ENCODE measurements around the gene AKAP12. TPM values are rescaled to one million over a fixed set of nuclear protein-coding genes. Genes with fewer than 3 reads are reported as not detected.

Gene AKAP12
- total RNA-seq, 2 donors from 2014 or later = 102 to 167 TPM

DNA sequence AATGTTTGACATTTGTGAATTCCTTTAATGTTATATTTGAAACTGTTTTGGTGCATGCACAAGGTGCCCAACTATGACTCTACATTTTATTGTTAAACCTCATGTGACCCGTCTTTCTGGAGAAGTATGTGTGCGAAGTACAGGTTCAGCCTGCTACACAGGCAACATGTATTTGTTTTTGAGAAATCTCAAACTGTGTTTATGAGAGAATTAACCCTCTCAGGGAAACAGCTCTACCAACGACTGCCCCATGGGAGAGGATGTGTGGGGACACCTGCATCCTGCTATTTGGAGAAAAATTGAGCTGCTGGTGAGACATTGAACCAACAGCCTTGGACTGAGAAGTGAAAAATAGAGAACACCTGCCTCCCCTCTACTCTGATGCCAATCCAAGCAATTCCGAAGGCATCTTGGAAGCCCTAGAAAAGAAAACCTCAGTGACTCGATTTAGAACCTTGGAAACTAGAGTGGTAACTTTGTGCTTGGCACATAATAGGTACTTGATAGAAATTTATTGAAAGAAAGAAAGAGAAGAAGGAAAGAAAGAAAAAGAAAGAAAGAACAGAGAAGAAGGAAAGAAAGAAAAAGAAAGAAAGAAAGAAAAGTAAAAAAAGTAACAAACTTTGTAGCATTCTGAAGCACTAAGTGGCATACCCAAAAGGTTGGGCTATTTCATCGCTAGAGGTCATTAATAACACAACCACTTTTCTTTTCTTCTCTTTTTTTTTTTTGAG is 2.9 kb upstream of the AKAP12 start:
- ATAC-seq (ENCODE audit: insufficient number of reproducible peaks, low FRiP score, low read depth) = no peak
- no peak overlapping the region for H3K27ac ChIP-seq

DNA sequence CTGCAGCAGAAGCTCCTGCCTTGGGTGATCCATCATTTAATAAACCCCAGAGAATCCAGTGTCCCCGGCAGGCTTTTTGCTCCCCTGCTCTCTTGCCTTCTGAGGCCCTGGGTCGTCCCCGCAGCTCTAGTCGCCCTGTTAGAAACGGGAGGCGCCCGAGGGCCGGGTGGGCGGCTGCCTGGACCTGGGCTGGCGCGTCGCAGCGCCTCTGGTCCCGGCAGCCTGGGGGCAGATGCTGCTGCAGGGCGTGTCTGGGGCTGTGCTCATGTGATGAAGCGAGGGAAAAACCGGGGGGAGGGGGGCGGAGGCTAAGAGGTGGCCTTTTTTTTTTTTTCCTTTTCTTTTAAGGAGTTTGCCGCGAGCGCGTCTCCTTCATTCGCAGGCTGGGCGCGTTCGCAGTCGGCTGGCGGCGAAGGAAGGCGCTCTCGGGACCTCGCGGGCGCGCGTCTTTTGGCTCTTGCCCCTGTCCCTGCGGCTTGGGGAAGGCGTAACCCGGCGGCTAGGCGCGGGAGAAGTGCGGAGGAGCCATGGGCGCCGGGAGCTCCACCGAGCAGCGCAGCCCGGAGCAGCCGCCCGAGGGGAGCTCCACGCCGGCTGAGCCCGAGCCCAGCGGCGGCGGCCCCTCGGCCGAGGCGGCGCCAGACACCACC is 394 bp downstream of the AKAP12 start:
- peak; percentile 60 for ATAC-seq (ENCODE audit: insufficient number of reproducible peaks, low FRiP score, low read depth)
- H3K27me3 ChIP-seq (replicated peaks; ENCODE audit: insufficient read depth) = no peaks in the 10 kb centered on the region
- H3K4me1 ChIP-seq (ENCODE audit: control insufficient read depth in 1 of 2, low read depth in 2 of 2) = peaks cover 3 to 15% of the 10 kb centered on the region in 2 donors
- peak; percentile 60 for DNase-seq (ENCODE audit: low spot score)
- TF ChIP-seq, protein P1, sequence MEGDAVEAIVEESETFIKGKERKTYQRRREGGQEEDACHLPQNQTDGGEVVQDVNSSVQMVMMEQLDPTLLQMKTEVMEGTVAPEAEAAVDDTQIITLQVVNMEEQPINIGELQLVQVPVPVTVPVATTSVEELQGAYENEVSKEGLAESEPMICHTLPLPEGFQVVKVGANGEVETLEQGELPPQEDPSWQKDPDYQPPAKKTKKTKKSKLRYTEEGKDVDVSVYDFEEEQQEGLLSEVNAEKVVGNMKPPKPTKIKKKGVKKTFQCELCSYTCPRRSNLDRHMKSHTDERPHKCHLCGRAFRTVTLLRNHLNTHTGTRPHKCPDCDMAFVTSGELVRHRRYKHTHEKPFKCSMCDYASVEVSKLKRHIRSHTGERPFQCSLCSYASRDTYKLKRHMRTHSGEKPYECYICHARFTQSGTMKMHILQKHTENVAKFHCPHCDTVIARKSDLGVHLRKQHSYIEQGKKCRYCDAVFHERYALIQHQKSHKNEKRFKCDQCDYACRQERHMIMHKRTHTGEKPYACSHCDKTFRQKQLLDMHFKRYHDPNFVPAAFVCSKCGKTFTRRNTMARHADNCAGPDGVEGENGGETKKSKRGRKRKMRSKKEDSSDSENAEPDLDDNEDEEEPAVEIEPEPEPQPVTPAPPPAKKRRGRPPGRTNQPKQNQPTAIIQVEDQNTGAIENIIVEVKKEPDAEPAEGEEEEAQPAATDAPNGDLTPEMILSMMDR (IDR thresholded peaks at IDR 0.05) = no peak
- peak overlapping the region; percentile 85 for H3K27ac ChIP-seq
- no peaks in the 10 kb centered on the region for H3K9me3 ChIP-seq
- no peaks in the 10 kb centered on the region for H3K36me3 ChIP-seq
- H3K4me3 ChIP-seq = peak overlapping the region; percentile 94

More for the DNA sequence above, 2.9 kb upstream of the AKAP12 start:
- H3K4me3 ChIP-seq = no peak overlapping the region
- TF ChIP-seq, protein P1 (IDR thresholded peaks at IDR 0.05) = no peak
- no peaks in the 10 kb centered on the region for H3K36me3 ChIP-seq
- H3K9me3 ChIP-seq = no peaks in the 10 kb centered on the region
- H3K27me3 ChIP-seq (replicated peaks; ENCODE audit: insufficient read depth) = no peaks in the 10 kb centered on the region
- DNase-seq (ENCODE audit: low spot score) = no peak
- peaks cover 3% of the 10 kb centered on the region in 2 donors for H3K4me1 ChIP-seq (ENCODE audit: control insufficient read depth in 1 of 2, low read depth in 2 of 2)

- Histone ChIP-seq H3K36me3 (no peaks in the 10 kb centered on the region), H3K4me1 (ENCODE audit: control insufficient read depth in 1 of 2, low read depth in 2 of 2) (peaks cover 3 to 15% of the 10 kb centered on the region in 2 donors), H3K9me3 (no peaks in the 10 kb centered on the region), H3K27me3 (replicated peaks; ENCODE audit: insufficient read depth) (no peaks in the 10 kb centered on the region), H3K27ac (peak overlapping the region; percentile 85), H3K4me3 (peak overlapping the region; percentile 94)
- DNase-seq (ENCODE audit: low spot score) (no peak), ATAC-seq (ENCODE audit: insufficient number of reproducible peaks, low FRiP score, low read depth) (peak; percentile 8)
- TF ChIP-seq, protein P1 (IDR thresholded peaks at IDR 0.05) = peak; percentile 14
Observed at GRCh38 chr6:151240791-151241642, 1.2 kb downstream of the AKAP12 start.

DNA sequence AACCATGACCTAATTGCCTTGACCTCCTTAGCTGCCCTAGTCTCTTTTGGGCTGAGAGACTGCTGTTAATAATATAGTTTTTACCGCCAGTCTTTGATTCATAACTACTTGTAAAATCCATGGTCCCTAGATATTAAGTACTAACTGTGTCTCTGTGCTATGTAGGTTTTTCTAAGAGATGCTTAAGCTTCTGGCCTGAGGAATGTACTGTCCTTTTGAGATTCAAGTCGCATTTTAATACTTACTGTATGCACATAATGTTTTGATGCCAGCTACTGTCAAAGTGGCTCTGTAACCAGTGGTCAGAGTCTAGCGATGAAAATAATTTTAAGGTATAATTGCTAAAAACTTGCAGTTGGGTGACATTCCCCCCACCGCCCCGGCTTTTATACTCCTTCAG is 2.1 kb downstream of the AKAP12 start:
- Histone ChIP-seq H3K36me3 (no peaks in the 10 kb centered on the region), H3K4me3 (peak overlapping the region; percentile 94), H3K9me3 (no peaks in the 10 kb centered on the region), H3K4me1 (ENCODE audit: control insufficient read depth in 1 of 2, low read depth in 2 of 2) (peaks cover 3 to 15% of the 10 kb centered on the region in 2 donors), H3K27me3 (replicated peaks; ENCODE audit: insufficient read depth) (no peaks in the 10 kb centered on the region), H3K27ac (no peak overlapping the region)
- TF ChIP-seq, protein P1 (IDR thresholded peaks at IDR 0.05) = no peak
- DNase-seq (ENCODE audit: low spot score) = no peak
- ATAC-seq (ENCODE audit: insufficient number of reproducible peaks, low FRiP score, low read depth) = no peak

DNA sequence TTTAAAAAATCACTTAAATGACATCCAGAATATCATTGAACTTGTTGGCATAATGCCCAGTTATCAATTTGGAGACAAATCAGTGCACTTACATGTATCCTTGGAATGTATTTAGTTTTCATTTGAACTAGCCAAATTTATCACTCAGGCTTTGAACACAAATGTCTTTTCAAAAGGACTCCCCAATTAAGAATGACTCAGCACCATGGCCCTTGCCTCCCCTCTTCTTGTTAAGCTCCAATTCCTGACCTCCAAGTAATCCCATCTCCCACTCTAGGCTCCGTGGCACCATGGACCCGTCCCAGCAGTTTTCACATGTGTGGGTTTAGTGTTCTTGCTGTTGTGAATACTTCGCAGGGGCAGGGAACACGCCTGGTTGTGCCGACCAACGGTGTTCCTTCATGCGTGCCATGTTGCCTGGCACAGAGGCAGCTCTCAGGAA is 2.7 kb downstream of the AKAP12 start:
- no peak for DNase-seq (ENCODE audit: low spot score)
- no peak for ATAC-seq (ENCODE audit: insufficient number of reproducible peaks, low FRiP score, low read depth)
- TF ChIP-seq, protein P1 (IDR thresholded peaks at IDR 0.05) = no peak
- H3K4me3 ChIP-seq = no peak overlapping the region
- H3K27me3 ChIP-seq (replicated peaks; ENCODE audit: insufficient read depth) = no peaks in the 10 kb centered on the region
- H3K27ac ChIP-seq = no peak overlapping the region
- no peaks in the 10 kb centered on the region for H3K36me3 ChIP-seq
- H3K4me1 ChIP-seq (ENCODE audit: control insufficient read depth in 1 of 2, low read depth in 2 of 2) = peaks cover 3 to 15% of the 10 kb centered on the region in 2 donors
- H3K9me3 ChIP-seq = no peaks in the 10 kb centered on the region

Measured in thoracic aorta (tissue), 2 donors.